ENCODE results near the gene LBP.

DNA sequence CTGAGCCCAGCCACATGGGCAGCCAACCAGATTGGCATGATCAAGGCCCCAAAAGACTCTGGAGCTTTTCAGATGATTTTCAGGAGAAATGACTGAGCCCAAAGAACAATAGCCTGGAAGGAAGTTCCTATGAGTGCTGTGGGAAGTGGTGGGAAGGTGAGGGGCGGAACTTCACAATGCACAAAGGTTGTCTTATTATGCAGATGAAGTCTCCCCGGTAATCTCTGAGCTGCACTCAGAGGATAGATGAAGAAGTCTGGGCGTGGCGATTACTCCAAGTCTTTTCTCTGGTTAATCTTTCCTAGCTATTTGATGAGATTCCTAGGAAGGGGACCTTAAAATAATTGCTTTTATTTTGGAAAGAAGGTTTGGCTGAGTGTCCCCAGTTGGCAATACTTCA, 36.9 kb downstream of the LBP start:
- TF ChIP-seq FOXJ3 (CRISPR knock-in tag; IDR thresholded peaks at IDR 0.05; ENCODE audit: borderline replicate concordance), result no peak
- TF ChIP-seq ZNF232 (CRISPR knock-in tag; IDR thresholded peaks at IDR 0.05), result no peak

All from WTC11 (cell line).